OCI-LY7 (cell line): Measurements from ENCODE around the gene MADD.

Experiments
- CTCF ChIP-seq: fragments of 200-600 bp; sonication (generic); conservative IDR thresholded peaks from 2 replicates; pipeline ENCODE4 v1.5.1; 2014; ENCODE audit warnings: mild to moderate bottlenecking, antibody characterized with exemption, low read length, moderate library complexity, mixed read lengths
- EZH2phosphoT487 ChIP-seq: fragments of 200-600 bp; sonication (generic); IDR thresholded peaks from 2 replicates; pipeline ENCODE4 v1.6.1; 2018; ENCODE audit warnings: low read depth, borderline replicate concordance, mild to moderate bottlenecking, mixed run types, antibody characterized with exemption, low read length, moderate library complexity, mixed read lengths

DNA sequence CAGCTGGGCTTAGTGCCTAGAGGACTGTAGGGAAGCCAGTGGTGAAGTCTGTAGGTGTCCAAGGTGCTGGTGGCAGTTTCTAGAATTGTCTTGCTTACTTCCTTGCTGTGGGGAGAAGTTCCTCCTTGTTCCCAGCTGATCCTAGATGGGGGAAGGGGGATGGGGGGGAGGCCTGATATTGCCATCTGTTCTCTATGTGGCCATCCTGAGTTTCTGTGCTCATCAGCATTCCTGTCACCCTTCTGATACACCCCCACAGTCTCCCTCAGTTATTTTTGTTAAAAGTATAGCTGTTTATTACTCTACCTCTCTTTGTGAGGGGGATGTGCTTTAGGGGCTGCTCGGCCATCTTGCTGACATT, 36.5 kb downstream of the MADD start:
- TF ChIP-seq CTCF = no peak
- no peak for TF ChIP-seq EZH2phosphoT487
